ENCODE results near the gene MIX23.
"Not testable (repeated sequence)": the region's sequence is repeated elsewhere in the genome, so short reads cannot be mapped to it uniquely, and the experiment has no call there.

The MIX23 gene

DNA sequence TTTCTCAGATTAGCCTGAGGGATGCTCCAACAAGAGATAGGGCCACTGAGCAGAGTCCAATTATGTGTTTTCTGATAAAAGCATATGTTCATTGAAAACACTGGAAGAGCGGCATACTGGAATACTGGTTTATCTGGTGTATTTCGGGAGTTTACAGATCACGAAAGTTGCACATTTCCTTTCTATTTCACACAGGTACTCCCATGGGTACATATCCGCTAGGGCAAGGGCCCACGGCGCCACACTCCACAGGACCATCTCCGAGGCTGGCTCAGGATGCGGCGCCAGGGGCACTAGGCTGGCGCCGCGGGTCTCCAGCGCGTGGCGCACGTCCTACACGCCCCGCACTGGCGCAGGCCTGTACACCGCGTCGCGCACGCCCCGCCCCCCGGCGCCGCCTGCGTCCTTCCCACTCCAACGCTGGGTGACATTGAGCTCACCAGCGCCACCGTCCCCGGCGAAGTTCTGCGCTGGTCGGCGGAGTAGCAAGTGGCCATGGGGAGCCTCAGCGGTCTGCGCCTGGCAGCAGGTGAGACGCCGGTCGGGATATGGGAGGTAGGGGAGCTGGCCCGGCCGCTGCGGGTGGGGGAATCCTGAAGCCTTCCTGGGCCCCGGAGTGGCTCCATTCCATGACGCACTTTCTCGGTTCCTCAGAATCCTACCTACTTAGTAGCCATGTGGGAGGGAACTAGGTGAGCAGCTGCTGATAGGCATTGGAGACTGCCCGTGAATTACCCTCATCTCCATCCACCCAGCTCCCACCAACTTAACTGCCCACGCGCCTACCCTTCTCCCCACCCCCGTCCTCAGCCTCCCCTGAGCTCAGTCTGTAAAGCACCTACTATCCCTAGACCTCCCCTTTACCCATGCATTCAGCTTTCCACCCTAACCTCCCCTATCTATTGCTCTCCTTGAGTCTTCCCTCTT is 1.0 kb upstream of the MIX23 start, which contains the start of gene FAM162A:
Gene FAM162A, plus strand, starts transcription at position 412 of the 927 bp plus-strand sequence. Its CDS starts 84 bp downstream, at position 496.
- no peaks in the 10 kb centered on the region for H3K9me3 Mint-ChIP-seq
- peaks cover 58% of the 10 kb centered on the region for H3K4me1 Mint-ChIP-seq (ENCODE audit: low read depth)
- peaks cover 24% of the 10 kb centered on the region for H3K36me3 Mint-ChIP-seq (ENCODE audit: low read depth)
- peak within 1 kb of the TSS; percentile 90 for H3K27ac Mint-ChIP-seq
- peak; percentile 94 for DNase-seq (ENCODE audit: low spot score)
- peak within 1 kb of the TSS; percentile 83 for H3K4me3 Mint-ChIP-seq
- no peaks in the 10 kb centered on the region for H3K27me3 Mint-ChIP-seq (ENCODE audit: low read depth)

DNA sequence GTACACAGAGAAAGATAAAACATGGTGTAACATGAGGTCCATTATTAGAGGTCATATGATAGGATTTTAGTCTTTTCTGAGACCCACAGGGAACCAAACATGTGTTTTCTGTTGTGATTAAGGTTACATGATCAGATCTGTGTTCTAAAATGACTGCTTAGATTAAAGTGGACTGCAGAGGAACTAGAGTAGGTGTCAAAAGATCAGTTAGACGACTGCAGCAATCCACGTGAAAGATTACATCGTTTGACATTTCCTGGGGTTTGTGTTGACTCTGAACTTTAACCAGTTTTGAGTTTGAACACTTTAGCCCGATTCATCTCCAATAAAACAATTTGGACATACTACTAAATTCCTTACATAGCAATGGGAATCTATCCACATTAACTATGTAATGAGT is 5.1 kb downstream of the MIX23 start:
- Mint-ChIP-seq H3K27ac (no peak overlapping the region), H3K4me3 (no peak overlapping the region), H3K27me3 (ENCODE audit: low read depth) (no peaks in the 10 kb centered on the region), H3K9me3 (no peaks in the 10 kb centered on the region), H3K36me3 (ENCODE audit: low read depth) (peaks cover 24% of the 10 kb centered on the region), H3K4me1 (ENCODE audit: low read depth) (peaks cover 34% of the 10 kb centered on the region)
- DNase-seq (ENCODE audit: low spot score) = no peak

DNA sequence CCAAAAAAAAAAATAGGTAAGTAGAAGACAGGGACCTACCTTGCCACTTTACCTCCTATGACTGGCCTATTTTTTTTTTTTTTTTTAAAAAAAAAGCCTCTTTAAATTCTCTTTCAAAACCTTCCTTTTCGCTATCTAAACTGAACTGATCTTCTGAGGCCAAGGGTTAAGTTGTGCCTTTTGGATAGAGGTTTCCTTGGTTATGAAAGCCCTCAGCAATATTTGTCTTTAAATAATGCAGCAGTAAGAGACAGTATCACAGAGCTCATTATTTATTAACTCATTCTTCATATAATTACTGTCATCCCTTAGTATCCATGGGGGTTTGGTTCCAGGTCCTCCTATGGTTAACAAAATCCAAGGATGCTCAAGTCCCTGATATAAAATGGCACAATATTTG is 9.0 kb downstream of the MIX23 start:
- Mint-ChIP-seq H3K4me1 (ENCODE audit: low read depth) (peaks cover 13% of the 10 kb centered on the region), H3K27ac (no peak overlapping the region), H3K36me3 (ENCODE audit: low read depth) (peaks cover 28% of the 10 kb centered on the region), H3K4me3 (no peak overlapping the region), H3K27me3 (ENCODE audit: low read depth) (no peaks in the 10 kb centered on the region), H3K9me3 (no peaks in the 10 kb centered on the region)
- no peak for DNase-seq (ENCODE audit: low spot score)

DNA sequence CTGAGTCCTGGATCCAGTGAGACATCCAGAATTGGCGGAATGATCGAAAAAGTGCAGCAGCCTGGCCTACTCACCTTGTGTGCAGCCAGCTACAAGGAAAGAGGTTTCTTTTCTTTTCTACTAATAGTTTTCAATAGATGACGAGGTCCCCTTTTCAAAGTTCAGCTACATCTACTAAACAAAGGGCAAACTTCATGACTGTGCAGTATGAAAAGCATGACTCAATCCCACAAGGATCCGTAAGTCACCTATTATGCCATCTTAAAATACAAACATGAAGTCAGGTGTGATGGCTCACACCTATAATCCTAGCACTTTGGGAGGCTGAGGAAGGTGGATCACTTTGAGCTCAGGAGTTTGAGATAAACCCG is 16.7 kb downstream of the MIX23 start:
- Mint-ChIP-seq H3K9me3 (no peaks in the 10 kb centered on the region), H3K4me1 (ENCODE audit: low read depth) (peaks cover 37% of the 10 kb centered on the region), H3K27ac (no peak overlapping the region), H3K36me3 (ENCODE audit: low read depth) (peaks cover 40% of the 10 kb centered on the region), H3K27me3 (ENCODE audit: low read depth) (no peaks in the 10 kb centered on the region), H3K4me3 (no peak overlapping the region)
- DNase-seq (ENCODE audit: low spot score) = no peak

DNA sequence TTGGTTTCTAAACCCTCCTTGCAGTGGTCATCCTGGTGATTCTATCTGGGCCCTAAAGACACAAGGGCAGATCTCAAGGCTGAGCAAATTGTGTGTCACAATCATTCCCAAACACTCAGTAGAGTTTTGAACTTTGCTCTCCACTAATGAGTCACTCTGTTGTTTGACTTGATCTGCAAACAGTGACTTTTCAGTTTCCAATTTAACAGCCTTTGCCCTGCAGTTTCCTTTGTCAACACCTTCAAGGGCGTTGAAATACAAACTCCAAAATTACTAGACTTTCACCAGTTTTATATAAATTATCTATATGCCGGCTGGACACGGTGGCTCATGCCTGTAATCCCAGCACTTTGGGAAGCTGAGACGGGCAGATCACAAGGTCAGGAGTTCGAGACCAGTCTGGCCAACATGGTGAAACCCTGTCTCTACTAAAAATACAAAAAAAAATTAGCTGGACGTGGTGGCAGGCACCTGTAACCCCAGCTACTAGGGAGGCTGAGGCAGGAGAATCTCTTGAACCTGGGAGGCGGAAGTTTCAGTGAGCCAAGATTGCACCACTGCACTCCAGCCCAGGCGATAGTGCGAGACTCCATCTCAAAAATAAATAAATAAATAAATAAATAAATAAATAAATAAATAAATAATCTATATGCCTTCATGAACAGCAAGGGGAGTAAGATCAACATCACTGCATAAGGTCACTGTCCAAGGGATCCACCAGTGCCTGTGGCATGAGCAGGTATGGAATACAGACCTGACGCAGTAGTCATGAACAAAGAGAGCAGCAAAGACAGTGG is 17.3 kb downstream of the MIX23 start:
- Mint-ChIP-seq H3K4me1 (ENCODE audit: low read depth) (peaks cover 35% of the 10 kb centered on the region), H3K36me3 (ENCODE audit: low read depth) (peaks cover 36% of the 10 kb centered on the region), H3K4me3 (peak overlapping the region; percentile 20), H3K27ac (peak overlapping the region; percentile 85)
- not testable (repeated sequence) for H3K27me3 Mint-ChIP-seq (ENCODE audit: low read depth); H3K9me3 Mint-ChIP-seq
- DNase-seq (ENCODE audit: low spot score) = peak; percentile 65

- Mint-ChIP-seq H3K4me1 (ENCODE audit: low read depth) (peaks cover 35% of the 10 kb centered on the region), H3K36me3 (ENCODE audit: low read depth) (peaks cover 39% of the 10 kb centered on the region), H3K27me3 (ENCODE audit: low read depth) (no peaks in the 10 kb centered on the region), H3K9me3 (no peaks in the 10 kb centered on the region), H3K27ac (peak overlapping the region; percentile 85), H3K4me3 (peak overlapping the region; percentile 20)
- peak; percentile 11 for DNase-seq (ENCODE audit: low spot score)
Measured at GRCh38 chr3:122365073-122365472, 18.0 kb downstream of the MIX23 start.

DNA sequence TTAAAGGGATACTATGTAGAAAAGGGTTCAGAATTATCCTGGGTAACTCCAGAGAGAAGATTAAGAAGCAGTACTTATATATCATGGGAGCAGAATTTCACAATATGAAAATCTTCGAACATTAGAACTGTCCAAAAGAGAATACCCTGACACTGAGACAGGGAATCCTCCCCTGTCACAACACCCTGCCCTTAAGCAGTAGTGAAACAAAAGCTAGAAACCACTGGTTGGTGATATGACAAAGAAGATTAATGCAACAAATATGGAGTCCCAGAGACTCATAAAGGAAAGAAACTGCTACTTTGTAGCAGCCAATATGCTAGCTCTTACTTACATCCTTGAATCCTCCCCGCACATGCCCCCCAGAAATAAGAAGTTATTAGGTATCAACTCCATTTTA is 18.5 kb downstream of the MIX23 start:
- Mint-ChIP-seq H3K27ac (peak overlapping the region; percentile 61), H3K9me3 (no peaks in the 10 kb centered on the region), H3K36me3 (ENCODE audit: low read depth) (peaks cover 39% of the 10 kb centered on the region), H3K4me1 (ENCODE audit: low read depth) (peaks cover 35% of the 10 kb centered on the region), H3K27me3 (ENCODE audit: low read depth) (no peaks in the 10 kb centered on the region), H3K4me3 (no peak overlapping the region)
- no peak for DNase-seq (ENCODE audit: low spot score)

GRCh38 chr3:122362026-122362425 is 21.0 kb downstream of the MIX23 start:
- Mint-ChIP-seq H3K27me3 (ENCODE audit: low read depth) (no peaks in the 10 kb centered on the region), H3K4me1 (ENCODE audit: low read depth) (peaks cover 34% of the 10 kb centered on the region), H3K4me3 (no peak overlapping the region), H3K9me3 (no peaks in the 10 kb centered on the region), H3K27ac (no peak overlapping the region), H3K36me3 (ENCODE audit: low read depth) (peaks cover 37% of the 10 kb centered on the region)
- DNase-seq (ENCODE audit: low spot score) = no peak

- Mint-ChIP-seq H3K9me3 (no peaks in the 10 kb centered on the region), H3K36me3 (ENCODE audit: low read depth) (peaks cover 16% of the 10 kb centered on the region), H3K27ac (no peak overlapping the region), H3K27me3 (ENCODE audit: low read depth) (no peaks in the 10 kb centered on the region), H3K4me1 (ENCODE audit: low read depth) (peaks cover 17% of the 10 kb centered on the region), H3K4me3 (no peak overlapping the region)
- no peak for DNase-seq (ENCODE audit: low spot score)
Measured at GRCh38 chr3:122358703-122359032, 24.4 kb downstream of the MIX23 start.

DNA sequence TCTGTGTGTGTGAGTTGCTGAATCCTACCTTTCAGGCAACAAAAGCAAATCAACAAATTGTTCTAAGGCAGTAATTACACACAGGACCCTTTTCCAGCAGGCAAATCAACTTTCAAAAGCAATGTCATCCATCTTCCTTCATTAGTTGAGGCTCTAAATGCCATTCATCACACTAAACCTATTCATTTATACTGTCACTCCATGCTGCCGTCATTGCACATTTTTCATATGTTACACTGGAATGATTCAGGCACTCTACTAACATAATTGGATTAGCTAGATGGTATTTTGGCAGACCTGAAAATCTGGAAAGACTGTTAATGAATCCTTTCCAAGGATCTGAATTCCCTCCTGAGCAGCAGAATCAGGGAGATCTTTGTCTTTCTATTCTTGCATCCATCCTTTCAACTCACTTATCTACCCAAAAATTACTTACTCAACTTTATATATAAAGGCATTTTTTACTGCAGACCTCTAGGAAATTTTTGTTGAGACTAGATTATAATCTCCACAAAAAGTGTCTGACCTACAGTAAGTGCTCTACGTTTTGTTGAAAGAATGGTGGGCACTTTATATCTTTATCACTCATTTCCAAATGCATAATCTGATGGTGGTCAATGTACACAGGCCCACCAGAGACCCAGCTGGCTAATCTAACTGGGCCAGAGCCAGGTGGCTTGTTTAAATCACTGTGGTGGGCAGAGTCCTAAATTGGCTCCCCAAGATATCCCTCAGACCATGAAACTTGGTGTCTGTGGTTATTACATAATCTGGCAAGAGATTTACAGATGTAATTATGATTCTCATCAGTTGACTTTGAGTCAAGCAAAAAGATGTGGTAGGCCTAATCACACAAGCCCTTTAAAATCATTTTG is 25.0 kb downstream of the MIX23 start:
- DNase-seq (ENCODE audit: low spot score) = no peak
- H3K4me3 Mint-ChIP-seq = no peak overlapping the region
- H3K36me3 Mint-ChIP-seq (ENCODE audit: low read depth) = peaks cover 11% of the 10 kb centered on the region
- no peaks in the 10 kb centered on the region for H3K9me3 Mint-ChIP-seq
- no peak overlapping the region for H3K27ac Mint-ChIP-seq
- peaks cover 13% of the 10 kb centered on the region for H3K4me1 Mint-ChIP-seq (ENCODE audit: low read depth)
- no peaks in the 10 kb centered on the region for H3K27me3 Mint-ChIP-seq (ENCODE audit: low read depth)

DNA sequence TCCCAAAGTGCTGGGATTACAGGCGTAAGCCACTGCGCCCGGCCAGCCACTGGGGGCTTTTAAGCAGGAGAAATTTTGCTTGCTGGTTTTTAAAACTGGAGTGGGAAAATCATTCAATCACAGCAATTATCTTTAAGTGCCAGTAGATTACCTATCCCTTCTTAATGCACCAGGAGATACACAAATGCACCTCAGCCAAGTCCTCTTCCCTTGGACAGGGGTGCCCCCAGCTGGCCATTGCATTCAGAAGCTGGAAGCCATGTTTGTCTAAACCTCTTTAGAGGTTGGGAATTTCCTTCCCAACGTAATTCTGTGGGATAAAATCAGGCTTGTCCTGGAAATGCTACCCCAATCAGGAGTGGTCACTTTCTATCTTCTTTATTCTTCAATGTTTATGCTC is 26.6 kb downstream of the MIX23 start:
- Mint-ChIP-seq H3K9me3 (no peaks in the 10 kb centered on the region), H3K27ac (no peak overlapping the region), H3K27me3 (ENCODE audit: low read depth) (no peaks in the 10 kb centered on the region), H3K4me1 (ENCODE audit: low read depth) (peaks cover 12% of the 10 kb centered on the region), H3K36me3 (ENCODE audit: low read depth) (peaks cover 9% of the 10 kb centered on the region), H3K4me3 (no peak overlapping the region)
- no peak for DNase-seq (ENCODE audit: low spot score)

GRCh38 chr3:122355612-122356011 is 27.4 kb downstream of the MIX23 start:
- peaks cover 12% of the 10 kb centered on the region for H3K4me1 Mint-ChIP-seq (ENCODE audit: low read depth)
- DNase-seq (ENCODE audit: low spot score) = no peak
- no peak overlapping the region for H3K4me3 Mint-ChIP-seq
- peaks cover 9% of the 10 kb centered on the region for H3K36me3 Mint-ChIP-seq (ENCODE audit: low read depth)
- no peak overlapping the region for H3K27ac Mint-ChIP-seq
- no peaks in the 10 kb centered on the region for H3K9me3 Mint-ChIP-seq
- H3K27me3 Mint-ChIP-seq (ENCODE audit: low read depth) = no peaks in the 10 kb centered on the region

DNA sequence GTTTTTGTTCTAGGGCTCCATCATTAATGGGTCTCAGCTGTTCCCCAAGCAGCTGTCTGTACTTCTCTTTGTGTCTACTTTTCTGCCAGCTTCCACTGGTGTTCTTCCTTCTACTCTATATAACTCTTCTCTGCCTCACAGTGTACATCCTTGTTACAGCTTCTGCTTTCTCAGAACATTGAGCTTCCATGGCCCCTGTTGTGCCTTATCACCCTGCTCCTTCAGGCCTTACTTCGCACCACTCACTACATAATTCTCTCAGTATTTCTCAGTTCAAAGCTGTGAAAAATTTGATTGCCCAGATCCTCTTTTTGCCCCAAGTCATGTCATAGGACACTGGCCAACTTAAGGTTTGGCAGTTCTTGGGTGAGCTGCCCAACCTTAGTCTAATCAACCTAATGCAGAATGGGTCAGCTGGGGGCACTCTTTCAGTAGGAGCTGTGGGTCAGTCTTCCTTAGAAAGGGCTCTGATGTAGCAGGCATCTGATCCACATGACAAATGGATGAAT is 29.1 kb downstream of the MIX23 start:
- Mint-ChIP-seq H3K4me3 (no peak overlapping the region), H3K4me1 (ENCODE audit: low read depth) (peaks cover 12% of the 10 kb centered on the region), H3K27me3 (ENCODE audit: low read depth) (no peaks in the 10 kb centered on the region), H3K9me3 (no peaks in the 10 kb centered on the region), H3K36me3 (ENCODE audit: low read depth) (peaks cover 7% of the 10 kb centered on the region), H3K27ac (no peak overlapping the region)
- DNase-seq (ENCODE audit: low spot score) = no peak
